Measurements from ENCODE around the gene BSND.
"Not testable (repeated sequence)": the region's sequence is repeated elsewhere in the genome, so short reads cannot be mapped to it uniquely, and the experiment has no call there.

Gene BSND

GRCh38 chr1:55024163-55024562 is 25.4 kb downstream of the BSND start:
- DNase-seq: not testable (repeated sequence)

DNA sequence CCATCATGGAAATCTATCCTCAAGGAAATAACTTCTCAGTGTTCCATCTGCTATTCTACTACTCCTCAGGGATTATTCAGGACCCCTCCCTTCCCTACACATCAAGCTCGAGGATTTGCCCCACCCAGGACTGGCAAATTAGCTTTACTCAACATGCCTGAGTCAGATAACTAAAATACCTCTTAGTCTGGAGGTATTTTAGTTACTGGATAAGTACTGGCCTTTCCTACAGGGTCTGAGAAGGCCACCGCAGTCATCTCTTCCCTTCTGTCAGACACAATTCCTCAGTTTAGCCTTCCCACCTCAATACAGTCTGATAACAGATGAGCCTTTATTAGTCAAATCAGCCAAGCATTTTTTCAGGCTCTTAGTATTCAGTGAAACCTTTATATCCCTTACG is 27.9 kb downstream of the BSND start:
- not testable (repeated sequence) for DNase-seq

DNA sequence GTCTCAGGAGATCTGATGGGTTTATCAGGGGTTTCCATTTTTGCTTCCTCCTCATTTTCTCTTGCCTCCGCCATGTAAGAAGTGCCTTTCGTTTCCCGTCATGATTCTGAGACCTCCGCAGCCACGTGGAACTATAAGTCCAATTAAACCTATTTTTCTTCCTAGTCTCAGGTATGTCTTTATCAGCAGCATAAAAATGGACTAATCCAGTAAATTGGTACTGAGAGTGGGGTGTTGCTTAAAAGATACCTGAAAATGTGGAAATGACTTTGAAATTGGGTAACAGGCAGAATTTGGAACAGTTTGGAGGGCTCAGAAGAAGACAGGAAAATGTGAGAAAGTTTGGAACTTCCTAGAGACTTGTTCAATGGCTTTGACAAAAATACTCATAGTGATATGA is 32.4 kb downstream of the BSND start:
- DNase-seq: not testable (repeated sequence)

DNA sequence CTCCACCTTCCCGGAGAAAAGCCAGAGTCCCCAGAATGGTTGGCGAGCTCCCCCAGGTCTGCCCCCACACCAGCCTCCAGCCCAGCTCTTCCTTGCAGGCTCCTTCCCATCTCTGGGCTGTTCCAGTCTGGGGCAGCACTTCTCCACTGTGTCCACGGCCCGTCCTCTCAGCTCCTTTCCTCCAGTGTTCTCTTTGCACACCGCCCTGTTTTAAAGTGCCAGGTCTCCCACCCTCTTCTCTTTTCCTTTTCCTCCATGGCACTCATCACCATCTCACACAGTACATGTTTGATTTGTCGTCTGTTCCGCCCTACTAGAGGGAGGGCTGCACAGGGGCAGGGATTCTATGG is 34.5 kb downstream of the BSND start:
- DNase-seq: no peak

DNA sequence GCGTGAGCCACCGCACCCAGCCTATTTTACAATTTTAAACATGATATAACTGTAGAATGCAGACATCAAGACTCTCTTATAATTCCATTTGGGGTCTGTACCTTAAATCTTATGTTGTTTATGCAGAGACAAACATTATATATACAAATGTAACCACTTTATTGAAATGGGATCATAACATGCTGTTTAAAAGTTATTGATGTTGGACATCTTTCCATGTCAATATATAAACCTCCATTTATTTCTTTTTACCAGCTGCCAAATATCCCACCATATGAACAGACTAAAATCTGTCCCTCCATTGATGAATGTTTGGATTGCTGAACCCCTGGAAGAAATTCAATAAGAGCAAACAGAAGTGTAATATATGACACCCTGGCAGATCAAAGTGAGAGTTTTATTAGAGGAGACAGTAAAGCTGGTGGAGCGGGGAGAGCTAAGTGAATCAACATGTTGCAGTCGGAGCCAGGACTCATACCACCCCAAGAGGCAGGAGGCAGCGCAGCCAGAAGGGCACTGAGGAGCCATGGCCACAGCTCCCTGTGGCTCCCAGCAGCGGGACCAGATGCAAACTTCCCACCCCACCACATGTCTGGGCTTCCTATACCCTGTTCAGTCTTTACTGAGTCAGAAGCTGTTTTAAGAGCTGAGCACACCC is 35.9 kb downstream of the BSND start:
- DNase-seq: no peak

GRCh38 chr1:55035904-55036303 is 37.2 kb downstream of the BSND start:
- peak; percentile 28 to 52 for DNase-seq

DNA sequence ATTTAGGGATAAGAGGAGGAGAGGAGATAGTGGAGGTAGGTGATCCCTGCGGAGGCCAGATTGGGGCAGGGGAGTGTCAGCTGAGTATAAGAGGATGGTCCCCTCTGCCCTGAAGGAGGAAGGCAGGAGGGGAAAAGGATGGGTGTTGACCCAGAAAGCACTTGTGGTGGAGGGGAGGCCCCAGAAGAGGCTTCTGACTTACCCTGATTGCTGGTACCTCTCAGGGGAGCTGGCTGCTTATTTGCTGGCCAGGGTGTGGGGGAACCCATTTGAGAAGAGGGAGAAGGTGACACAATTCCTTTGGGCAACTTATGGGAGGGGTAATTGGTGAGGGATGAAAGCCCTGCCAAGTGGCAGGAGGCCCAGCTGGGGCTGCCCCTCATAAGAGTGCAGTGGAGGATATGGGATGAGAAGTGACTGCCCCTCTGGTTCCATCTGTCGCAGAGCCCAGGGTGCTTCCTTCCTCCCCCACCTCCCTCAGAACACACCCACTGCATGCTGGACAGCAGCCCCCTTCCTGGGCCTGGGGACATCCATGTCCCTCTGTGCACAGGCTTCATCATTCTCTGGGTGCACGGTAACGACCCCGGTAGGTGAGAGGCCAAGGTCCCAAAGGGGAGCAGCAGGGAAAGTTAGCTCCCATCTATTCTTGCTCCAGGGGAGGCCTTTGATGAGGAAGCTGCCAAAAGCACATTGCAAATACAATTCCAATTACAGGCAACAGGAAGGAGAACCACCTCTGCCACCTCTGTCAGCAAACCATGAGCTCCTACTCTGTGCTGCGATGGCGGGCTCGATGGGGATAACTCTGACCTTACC is 39.2 kb downstream of the BSND start:
- no peak for DNase-seq

GRCh38 chr1:55038552-55038838 is 39.8 kb downstream of the BSND start:
- DNase-seq: no peak

DNA sequence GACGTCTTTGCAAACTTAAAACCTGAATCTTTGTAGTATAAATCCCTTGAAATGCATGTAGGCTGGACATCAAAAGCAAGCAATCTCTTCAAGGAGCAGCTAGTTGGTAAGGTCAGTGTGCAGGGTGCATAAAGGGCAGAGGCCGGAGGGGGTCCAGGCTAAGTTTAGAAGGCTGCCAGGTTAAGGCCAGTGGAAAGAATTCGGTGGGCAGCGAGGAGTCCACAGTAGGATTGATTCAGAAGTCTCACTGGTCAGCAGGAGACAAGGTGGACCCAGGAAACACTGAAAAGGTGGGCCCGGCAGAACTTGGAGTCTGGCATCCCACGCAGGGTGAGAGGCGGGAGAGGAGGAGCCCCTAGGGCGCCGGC is 40.2 kb downstream of the BSND start:
- no peak for DNase-seq

- DNase-seq: no peak
These were observed 40.8 kb downstream of the BSND start, which contains the start of gene PCSK9 for GRCh38 chr1:55039342-55040082. PCSK9 (plus strand) TSS chr1:55039548; CDS start chr1:55039838, 290 bp downstream.

DNA sequence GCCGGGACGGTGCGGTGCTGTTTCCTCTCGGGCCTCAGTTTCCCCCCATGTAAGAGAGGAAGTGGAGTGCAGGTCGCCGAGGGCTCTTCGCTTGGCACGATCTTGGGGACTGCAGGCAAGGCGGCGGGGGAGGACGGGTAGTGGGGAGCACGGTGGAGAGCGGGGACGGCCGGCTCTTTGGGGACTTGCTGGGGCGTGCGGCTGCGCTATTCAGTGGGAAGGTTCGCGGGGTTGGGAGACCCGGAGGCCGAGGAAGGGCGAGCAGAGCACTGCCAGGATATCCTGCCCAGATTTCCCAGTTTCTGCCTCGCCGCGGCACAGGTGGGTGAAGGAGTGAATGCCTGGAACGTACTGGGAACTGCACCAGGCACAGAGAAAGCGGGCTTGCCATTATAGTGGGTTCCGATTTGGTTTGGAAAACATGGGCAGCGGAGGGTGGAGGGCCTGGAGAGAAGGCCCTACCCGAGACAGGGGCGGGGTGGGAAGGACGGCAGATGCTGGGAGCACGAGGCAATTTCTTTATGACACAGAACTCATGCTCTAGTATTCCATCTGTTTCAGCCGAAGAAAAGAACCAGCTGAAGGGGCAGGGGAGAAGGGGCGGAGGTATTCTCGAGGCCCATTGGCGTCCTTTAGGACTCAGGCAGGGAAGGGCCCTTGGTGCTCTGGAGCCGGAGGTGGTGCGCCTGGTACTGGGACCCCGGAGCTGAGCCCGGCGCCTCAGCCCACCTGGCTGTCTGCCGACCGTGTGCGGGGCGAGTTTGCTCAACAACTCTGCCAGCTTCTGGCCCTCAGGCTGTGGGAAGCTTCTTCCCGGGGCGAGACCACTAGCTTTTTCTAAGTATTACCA is 41.6 kb downstream of the BSND start:
- DNase-seq: no peak

DNA sequence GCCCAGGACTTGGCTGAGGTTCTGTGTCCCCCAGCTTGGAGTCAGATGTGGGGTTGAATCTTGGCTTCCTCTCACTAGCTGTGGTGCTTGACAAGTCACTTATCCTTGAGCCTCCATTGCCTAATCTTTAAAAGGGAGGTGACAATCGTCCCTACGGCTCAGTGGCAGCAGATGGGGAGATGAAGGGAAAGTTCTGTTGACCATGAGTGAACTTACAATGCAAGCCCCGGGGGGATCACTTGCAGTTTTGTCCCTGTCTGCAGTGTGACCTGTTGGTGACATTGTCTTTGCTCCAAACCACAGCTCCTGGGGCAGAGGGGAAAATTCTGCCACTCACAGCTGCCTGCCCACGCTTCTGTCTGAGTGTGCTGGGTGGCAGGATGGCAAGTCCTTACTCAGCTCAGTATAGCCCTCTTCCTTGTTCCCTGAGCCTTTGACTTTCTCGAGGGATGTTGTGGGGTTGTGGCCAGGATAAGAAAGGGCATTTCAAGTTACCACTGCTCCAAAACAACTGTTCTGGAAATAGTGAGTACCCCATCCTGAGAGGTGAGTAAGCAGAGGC is 42.3 kb downstream of the BSND start:
- peak; percentile 5 to 18 for DNase-seq

DNA sequence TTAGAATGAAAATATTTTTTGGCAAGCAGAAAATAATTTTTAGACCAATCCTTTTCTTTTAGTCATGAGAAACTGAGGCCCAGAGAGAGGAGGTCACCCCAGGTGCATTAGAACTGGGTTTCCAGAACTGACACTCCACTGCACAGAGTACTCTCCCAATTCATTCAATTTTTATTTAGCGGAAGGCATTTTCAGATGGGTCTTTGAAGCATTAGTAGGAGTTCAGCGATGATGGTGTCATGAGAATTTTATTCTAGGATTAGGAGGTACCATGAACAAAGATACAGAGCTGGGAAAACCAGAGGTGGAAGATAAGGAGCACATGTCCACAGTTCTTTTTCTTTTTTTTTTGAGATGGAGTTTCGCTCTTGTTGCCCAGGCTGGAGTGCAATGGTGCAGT is 42.9 kb downstream of the BSND start:
- DNase-seq: no peak

GRCh38 chr1:55043011-55043410 is 44.3 kb downstream of the BSND start:
- no peak for DNase-seq

- no peak for DNase-seq
These were observed 45.0 kb downstream of the BSND start for GRCh38 chr1:55043726-55044125.

GRCh38 chr1:55044617-55045397 is 46.1 kb downstream of the BSND start:
- no peak for DNase-seq

DNA sequence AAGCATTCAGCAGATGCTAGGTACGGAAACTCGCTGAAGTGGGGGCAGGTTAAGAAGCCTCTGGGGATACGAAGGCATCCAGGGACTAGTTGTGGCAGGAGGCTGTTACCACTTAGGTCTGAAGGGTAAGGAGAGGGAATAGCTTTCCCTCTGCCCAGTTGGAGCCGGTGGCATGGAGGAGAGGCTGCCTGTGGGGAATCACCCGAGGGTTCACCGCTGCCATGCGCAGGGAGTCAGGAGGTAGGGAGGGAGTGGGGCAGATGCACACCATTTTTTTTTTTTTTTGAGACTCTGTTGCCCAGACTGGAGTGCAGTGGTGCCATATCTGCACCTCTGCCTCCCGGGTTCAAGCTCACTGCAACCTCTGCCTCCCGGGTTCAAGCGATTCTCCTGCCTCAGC is 46.7 kb downstream of the BSND start:
- DNase-seq: no peak

DNA sequence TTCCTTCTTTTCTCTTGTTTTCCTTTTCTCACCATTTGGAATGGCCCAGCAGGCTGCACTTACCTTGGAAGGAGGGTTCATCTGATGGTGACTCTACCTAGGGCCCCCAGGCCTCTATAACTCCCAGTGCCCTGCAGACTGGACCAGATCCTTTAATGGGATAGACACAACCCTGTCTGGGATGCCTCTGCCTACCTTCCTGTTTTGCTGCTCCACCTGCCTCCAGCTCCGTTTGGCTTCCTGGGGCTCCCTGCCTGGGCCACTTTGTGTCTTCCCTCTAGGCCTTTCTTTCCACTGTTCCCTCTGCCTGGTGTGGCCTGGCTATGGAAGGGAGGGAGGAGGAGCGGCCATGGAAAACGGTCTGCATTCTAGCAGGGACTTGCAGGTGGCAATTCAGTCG is 48.1 kb downstream of the BSND start:
- DNase-seq: no peak

- DNase-seq: no peak
These were observed 48.9 kb downstream of the BSND start for GRCh38 chr1:55047611-55048010.

GRCh38 chr1:55048453-55049270 is 49.9 kb downstream of the BSND start:
- DNase-seq: no peak

GRCh38 chr1:55049271-55049913 is 50.7 kb downstream of the BSND start:
- DNase-seq: no peak

Measured in inflammatory macrophage treated with lipopolysaccharide for 1 hour (primary cell).